SK-N-SH (cell line): ENCODE results near the gene ANO9.

Experiments
- CHD2 ChIP-seq: fragments of 150-350 bp; IDR thresholded peaks from 2 replicates; pipeline ENCODE4 v1.6.1; 2018; ENCODE audit warnings: low read length; ENCODE audit not compliant: partially characterized antibody
- CTCF ChIP-seq: fragments of 200-600 bp; sonication (generic); IDR thresholded peaks from 2 replicates; pipeline ENCODE4 v1.6.1; 2017; ENCODE audit warnings: antibody characterized with exemption, mild to moderate bottlenecking, moderate library complexity
- EP300 ChIP-seq, 2 experiments: IDR thresholded peaks; 2 replicates each; pipeline versions ENCODE4 v1.4.0 to v1.6.1; 2012; ENCODE audit warnings: borderline replicate concordance in 1 of 2, low read depth in 1 of 2, low read length in 1 of 2
- JUND ChIP-seq: IDR thresholded peaks from 2 replicates; pipeline ENCODE4 v1.4.0; 2012
- MAX ChIP-seq: IDR thresholded peaks from 2 replicates; pipeline ENCODE4 v1.4.0; 2012; ENCODE audit warnings: low read depth
- PBX3 ChIP-seq: IDR thresholded peaks from 2 replicates; pipeline ENCODE4; 2012
- RCOR1 ChIP-seq: fragments of 150-350 bp; IDR thresholded peaks from 2 replicates; pipeline ENCODE4 v1.6.1; 2017; ENCODE audit warnings: antibody characterized with exemption, low read length
- REST ChIP-seq: IDR thresholded peaks from 2 replicates; pipeline ENCODE4 v1.6.1; 2012; ENCODE audit warnings: mild to moderate bottlenecking, low read depth, low read length, moderate library complexity
- RFX5 ChIP-seq: IDR thresholded peaks from 2 replicates; pipeline ENCODE4 v1.6.1; 2012; ENCODE audit warnings: mild to moderate bottlenecking, improper control_type of control experiment, low read length
- RXRA ChIP-seq: IDR thresholded peaks from 2 replicates; pipeline ENCODE4 v1.4.0; 2012; ENCODE audit warnings: low read depth, mild to moderate bottlenecking, borderline replicate concordance
- SIN3A ChIP-seq: IDR thresholded peaks from 2 replicates; pipeline ENCODE4 v1.6.1; 2012; ENCODE audit warnings: low read depth, mild to moderate bottlenecking, low read length, moderate library complexity, borderline replicate concordance
- TAF1 ChIP-seq: IDR thresholded peaks from 2 replicates; pipeline ENCODE4 v1.6.1; 2012; ENCODE audit warnings: low read depth, mild to moderate bottlenecking, low read length, moderate library complexity, borderline replicate concordance
- USF1 ChIP-seq: IDR thresholded peaks from 2 replicates; pipeline ENCODE4 v1.4.0; 2012; ENCODE audit warnings: low read depth, borderline replicate concordance
- ZBTB33 ChIP-seq: IDR thresholded peaks from 2 replicates; pipeline ENCODE4 v1.4.0; 2012; ENCODE audit warnings: low read depth, borderline replicate concordance

- TF ChIP-seq CHD2 (no peak), PBX3 (no peak), RXRA (no peak), CTCF (no peak), REST (no peak), RCOR1 (no peak), MAX (no peak), SIN3A (no peak), TAF1 (no peak), RFX5 (no peak), EP300 (IDR thresholded peaks at IDR 0.05; ENCODE audit: borderline replicate concordance in 1 of 2, low read depth in 1 of 2, low read length in 1 of 2) (no peak), USF1 (no peak), ZBTB33 (no peak), JUND (no peak)
These were observed 11.2 kb upstream of the ANO9 start for GRCh38 chr11:452916-453527.
